ENCODE measurements around the gene EFCAB7.

Gene EFCAB7

GRCh38 chr1:63512584-63512983 is 10.7 kb upstream of the EFCAB7 start:
- H3K27ac ChIP-seq (replicated peaks): no peak overlapping the region
- no peak overlapping the region for H3K4me3 ChIP-seq (replicated peaks; ENCODE audit: insufficient read depth, low read length)
- DNase-seq (ENCODE audit: low read depth in 1 of 2, low spot score in 1 of 2): no peak
- H3K27me3 ChIP-seq (ENCODE audit: insufficient read depth, poor library complexity, severe bottlenecking): no peaks in the 10 kb centered on the region
- TF ChIP-seq GABPA (IDR thresholded peaks at IDR 0.05; ENCODE audit: low read depth) (no peak), CTCF (IDR thresholded peaks at IDR 0.05; ENCODE audit: insufficient read depth, low read length) (no peak), POLR2AphosphoS5 (IDR thresholded peaks at IDR 0.05; ENCODE audit: low read depth) (no peak), SPI1 (IDR thresholded peaks at IDR 0.05; ENCODE audit: borderline replicate concordance, low read depth) (no peak), REST (IDR thresholded peaks at IDR 0.05; ENCODE audit: insufficient replicate concordance, low read depth) (no peak)

GRCh38 chr1:63516629-63517028 is 6.7 kb upstream of the EFCAB7 start:
- no peak for TF ChIP-seq GABPA (IDR thresholded peaks at IDR 0.05; ENCODE audit: low read depth)
- TF ChIP-seq REST (IDR thresholded peaks at IDR 0.05; ENCODE audit: insufficient replicate concordance, low read depth): no peak
- no peak for TF ChIP-seq SPI1 (IDR thresholded peaks at IDR 0.05; ENCODE audit: borderline replicate concordance, low read depth)
- TF ChIP-seq POLR2AphosphoS5 (IDR thresholded peaks at IDR 0.05; ENCODE audit: low read depth): no peak
- no peak for TF ChIP-seq CTCF (IDR thresholded peaks at IDR 0.05; ENCODE audit: insufficient read depth, low read length)
- no peaks in the 10 kb centered on the region for H3K27me3 ChIP-seq (ENCODE audit: insufficient read depth, poor library complexity, severe bottlenecking)
- H3K4me3 ChIP-seq (replicated peaks; ENCODE audit: insufficient read depth, low read length): no peak overlapping the region
- H3K27ac ChIP-seq (replicated peaks): no peak overlapping the region
- DNase-seq (ENCODE audit: low read depth in 1 of 2, low spot score in 1 of 2): no peak

- DNase-seq (ENCODE audit: low read depth in 1 of 2, low spot score in 1 of 2): no peak
- Histone ChIP-seq H3K27ac (replicated peaks) (peak overlapping the region; percentile 89), H3K27me3 (ENCODE audit: insufficient read depth, poor library complexity, severe bottlenecking) (no peaks in the 10 kb centered on the region), H3K4me3 (replicated peaks; ENCODE audit: insufficient read depth, low read length) (peak overlapping the region; percentile 79)
- TF ChIP-seq CTCF (IDR thresholded peaks at IDR 0.05; ENCODE audit: insufficient read depth, low read length) (no peak), POLR2AphosphoS5 (IDR thresholded peaks at IDR 0.05; ENCODE audit: low read depth) (no peak), REST (IDR thresholded peaks at IDR 0.05; ENCODE audit: insufficient replicate concordance, low read depth) (no peak), GABPA (IDR thresholded peaks at IDR 0.05; ENCODE audit: low read depth) (no peak), SPI1 (IDR thresholded peaks at IDR 0.05; ENCODE audit: borderline replicate concordance, low read depth) (no peak)
Observed at GRCh38 chr1:63523738-63524137, 413 bp downstream of the EFCAB7 start.

All from HL-60 (cell line).